Fibroblast of lung (primary cell): Measurements from ENCODE around the gene CBX8. TPM values are rescaled to one million over a fixed set of nuclear protein-coding genes. Genes with fewer than 3 reads are reported as not detected.

Source experiments
- DNase-seq, 2 donors: peaks; one replicate each; pipeline versions ENCODE4 v3.0.0 to v3.0.0-alpha.2; 2010; ENCODE audit warnings: low read depth in 2 of 2
- H2AFZ ChIP-seq: 2 replicates; pipeline ENCODE4 v1.5.1; 2012; ENCODE audit warnings: low read length, control low read depth, inconsistent platforms
- H3K27ac ChIP-seq: 2 replicates; pipeline ENCODE4 v1.5.1; 2011; ENCODE audit warnings: low read length, control low read depth; ENCODE audit not compliant: insufficient read depth
- H3K27me3 ChIP-seq: 2 replicates; pipeline ENCODE4 v1.5.1; 2011; ENCODE audit warnings: mild to moderate bottlenecking, low read length; ENCODE audit not compliant: control insufficient read depth, insufficient read depth
- H3K36me3 ChIP-seq: 2 replicates; pipeline ENCODE4 v1.5.1; 2011; ENCODE audit warnings: low read length; ENCODE audit not compliant: control insufficient read depth, insufficient read depth
- H3K4me1 ChIP-seq: 2 replicates; pipeline ENCODE4 v1.5.1; 2011; ENCODE audit warnings: low read length; ENCODE audit not compliant: control insufficient read depth, insufficient read depth; ENCODE audit errors: extremely low read depth
- H3K4me2 ChIP-seq: 2 replicates; pipeline ENCODE4 v1.5.1; 2011; ENCODE audit warnings: low read length, control low read depth; ENCODE audit not compliant: insufficient read depth; ENCODE audit errors: extremely low read depth
- H3K4me3 ChIP-seq, 4 experiments: fragments of 200-600 bp in 1 of 4; sonication (generic) in 1 of 4; replicated peaks in 1 of 4; 2 replicates each; pipeline ENCODE4 v1.5.1; 2011 to 2016; ENCODE audit warnings: low read length in 4 of 4, low read depth in 3 of 4, mild to moderate bottlenecking in 3 of 4, control low read depth in 2 of 4, inconsistent platforms in 1 of 4, mixed read lengths in 1 of 4; ENCODE audit not compliant: insufficient read depth in 1 of 4; ENCODE audit errors: control extremely low read depth in 1 of 4
- H3K79me2 ChIP-seq: 2 replicates; pipeline ENCODE4 v1.5.1; 2012; ENCODE audit warnings: mild to moderate bottlenecking, low read length, inconsistent platforms; ENCODE audit not compliant: control insufficient read depth, insufficient read depth
- H3K9ac ChIP-seq: 2 replicates; pipeline ENCODE4 v1.5.1; 2011; ENCODE audit warnings: mild to moderate bottlenecking, low read length, control low read depth; ENCODE audit not compliant: insufficient read depth
- H3K9me3 ChIP-seq: 2 replicates; pipeline ENCODE4 v1.5.1; 2012; ENCODE audit warnings: low read depth, low read length; ENCODE audit not compliant: control insufficient read depth, insufficient read depth
- H4K20me1 ChIP-seq: 2 replicates; pipeline ENCODE4 v1.5.1; 2011; ENCODE audit warnings: low read length; ENCODE audit not compliant: control insufficient read depth, insufficient read depth; ENCODE audit errors: extremely low read depth
- CTCF ChIP-seq, 2 donors: IDR thresholded peaks in 1 of 2; conservative IDR thresholded peaks in 1 of 2; 1 replicate in 1 of 2; 2 replicates in 1 of 2; pipeline ENCODE4 v1.5.1; 2011 to 2012; ENCODE audit warnings: low read length in 2 of 2, control low read depth in 1 of 2, inconsistent platforms in 1 of 2, low read depth in 1 of 2, mild to moderate bottlenecking in 1 of 2
- EZH2 ChIP-seq: IDR thresholded peaks from 2 replicates; pipeline ENCODE4 v1.5.1; 2012; ENCODE audit warnings: low read length, control low read depth, mild to moderate bottlenecking; ENCODE audit errors: missing control alignments
- polyA plus RNA-seq, 2 donors: library from polyadenylated mRNA; depleted of rRNA in 1 of 2; stranded (reverse) in 1 of 2; unstranded in 1 of 2; fragments of >200 nt; gene quantifications; 2 replicates each; pipeline ENCODE4 v1.2.1, GENCODE V29; 2011 to 2012; ENCODE audit warnings: missing spikeins in 1 of 2
- total RNA-seq: library from RNA; depleted of rRNA; stranded (reverse); fragments of >200 nt; gene quantifications from 2 replicates; pipeline ENCODE4 v1.2.1, GENCODE V29; 2014

CBX8 gene
- total and polyA plus RNA-seq, 2 donors (not counting 1 experiment from before 2014, with no cell fraction given), result 0.19 to 4.0 TPM

- H3K9me3 ChIP-seq, result no peaks in the 10 kb centered on the region
- peaks cover 1% of the 10 kb centered on the region for H3K36me3 ChIP-seq
- H3K27me3 ChIP-seq, result peaks cover 35% of the 10 kb centered on the region
- H3K27ac ChIP-seq, result no peak overlapping the region
- H3K4me2 ChIP-seq, result peak overlapping the region; percentile 74
- H2AFZ ChIP-seq, result no peak overlapping the region
- no peak for DNase-seq
- H4K20me1 ChIP-seq, result no peaks in the 10 kb centered on the region
- H3K79me2 ChIP-seq, result no peaks in the 10 kb centered on the region
- no peak for TF ChIP-seq CTCF (conservative IDR thresholded peaks at IDR 0.05 in 1 of 2, IDR thresholded peaks at IDR 0.05 in 1 of 2; ENCODE audit: low read depth in 1 of 2, low read length in 2 of 2)
- TF ChIP-seq EZH2, result no peak
- H3K4me1 ChIP-seq, result peaks cover 2% of the 10 kb centered on the region
- peak overlapping the region; percentile 13 for H3K9ac ChIP-seq
- peak overlapping the region; percentile 46 to 62 (median 54) for H3K4me3 ChIP-seq
Measured at GRCh38 chr17:79778504-79779083, 18.3 kb downstream of the CBX8 start.

GRCh38 chr17:79777894-79778503 is 18.9 kb downstream of the CBX8 start, which contains the start of gene CBX2:
CBX2 (plus strand) TSS chr17:79778148; CDS start chr17:79778236, 88 bp downstream.
- peak within 1 kb of the TSS; percentile 46 to 62 (median 54) for H3K4me3 ChIP-seq
- peak within 1 kb of the TSS; percentile 13 for H3K9ac ChIP-seq
- peak within 1 kb of the TSS; percentile 74 for H3K4me2 ChIP-seq
- peaks cover 2% of the 10 kb centered on the region for H3K4me1 ChIP-seq
- H3K9me3 ChIP-seq, result no peaks in the 10 kb centered on the region
- peak; percentile 55 for DNase-seq
- no peak within 1 kb of the TSS for H3K27ac ChIP-seq
- H3K79me2 ChIP-seq, result no peaks in the 10 kb centered on the region
- no peaks in the 10 kb centered on the region for H4K20me1 ChIP-seq
- TF ChIP-seq CTCF (conservative IDR thresholded peaks at IDR 0.05 in 1 of 2, IDR thresholded peaks at IDR 0.05 in 1 of 2; ENCODE audit: low read depth in 1 of 2, low read length in 2 of 2) (no peak), EZH2 (no peak)
- peaks cover 1% of the 10 kb centered on the region for H3K36me3 ChIP-seq
- H2AFZ ChIP-seq, result peak within 1 kb of the TSS; percentile 55
- peaks cover 38% of the 10 kb centered on the region for H3K27me3 ChIP-seq

- Histone ChIP-seq H2AFZ (no peak overlapping the region), H3K27ac (no peak overlapping the region), H3K9ac (no peak overlapping the region), H3K4me2 (peak overlapping the region; percentile 48), H3K27me3 (peaks cover 38% of the 10 kb centered on the region), H3K79me2 (no peaks in the 10 kb centered on the region), H3K4me3 (peak overlapping the region in 3 of 4 experiments; percentile 29 to 49 (median 38)), H3K4me1 (peaks cover 2% of the 10 kb centered on the region), H4K20me1 (no peaks in the 10 kb centered on the region), H3K9me3 (no peaks in the 10 kb centered on the region), H3K36me3 (peaks cover 1% of the 10 kb centered on the region)
- TF ChIP-seq CTCF (conservative IDR thresholded peaks at IDR 0.05 in 1 of 2, IDR thresholded peaks at IDR 0.05 in 1 of 2; ENCODE audit: low read depth in 1 of 2, low read length in 2 of 2) (peak; percentile 19 to 27), EZH2 (peak; percentile 56)
- peak; percentile 42 to 67 for DNase-seq
Measured at GRCh38 chr17:79777120-79777893, 19.6 kb downstream of the CBX8 start.
